Panc1 (cell line): ENCODE data around the gene LAMA1.

ENCODE experiments used
- POLR2AphosphoS5 ChIP-seq: IDR thresholded peaks from 2 replicates; pipeline ENCODE4 v1.6.1; 2012; ENCODE audit warnings: mild to moderate bottlenecking, low read depth, low read length, moderate library complexity
- TF ChIP-seq, protein P1 (sequence below): fragments of 450-650 bp; IDR thresholded peaks from 2 replicates; pipeline ENCODE4 v1.5.1; 2017; ENCODE audit warnings: mild to moderate bottlenecking

DNA sequence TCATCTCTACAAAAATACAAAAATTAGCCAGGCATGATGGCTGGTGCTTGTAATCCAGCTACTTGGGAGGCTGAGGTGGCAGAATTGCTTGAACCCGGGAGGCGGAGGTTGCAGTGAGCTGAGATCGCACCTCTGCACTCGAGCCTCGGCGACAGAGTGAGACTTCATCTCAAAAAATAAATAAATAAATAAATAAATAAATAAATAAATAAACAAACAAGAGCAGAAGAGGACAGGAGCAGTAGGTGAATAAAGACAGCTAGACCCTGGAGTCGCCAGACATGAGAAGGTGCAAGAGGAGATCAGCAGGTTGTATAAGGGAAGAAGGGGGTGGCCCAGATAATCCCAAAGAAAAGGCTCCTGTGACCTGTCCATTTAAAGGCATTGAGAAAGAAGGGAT is 12.3 kb downstream of the LAMA1 start:
- TF ChIP-seq, protein P1, sequence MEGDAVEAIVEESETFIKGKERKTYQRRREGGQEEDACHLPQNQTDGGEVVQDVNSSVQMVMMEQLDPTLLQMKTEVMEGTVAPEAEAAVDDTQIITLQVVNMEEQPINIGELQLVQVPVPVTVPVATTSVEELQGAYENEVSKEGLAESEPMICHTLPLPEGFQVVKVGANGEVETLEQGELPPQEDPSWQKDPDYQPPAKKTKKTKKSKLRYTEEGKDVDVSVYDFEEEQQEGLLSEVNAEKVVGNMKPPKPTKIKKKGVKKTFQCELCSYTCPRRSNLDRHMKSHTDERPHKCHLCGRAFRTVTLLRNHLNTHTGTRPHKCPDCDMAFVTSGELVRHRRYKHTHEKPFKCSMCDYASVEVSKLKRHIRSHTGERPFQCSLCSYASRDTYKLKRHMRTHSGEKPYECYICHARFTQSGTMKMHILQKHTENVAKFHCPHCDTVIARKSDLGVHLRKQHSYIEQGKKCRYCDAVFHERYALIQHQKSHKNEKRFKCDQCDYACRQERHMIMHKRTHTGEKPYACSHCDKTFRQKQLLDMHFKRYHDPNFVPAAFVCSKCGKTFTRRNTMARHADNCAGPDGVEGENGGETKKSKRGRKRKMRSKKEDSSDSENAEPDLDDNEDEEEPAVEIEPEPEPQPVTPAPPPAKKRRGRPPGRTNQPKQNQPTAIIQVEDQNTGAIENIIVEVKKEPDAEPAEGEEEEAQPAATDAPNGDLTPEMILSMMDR = no peak
- no peak for TF ChIP-seq POLR2AphosphoS5
